Esophagus squamous epithelium (tissue), 5 donors: ENCODE data around the gene CEP112. TPM values are rescaled to one million over a fixed set of nuclear protein-coding genes. Genes with fewer than 3 reads are reported as not detected.
"Not testable (repeated sequence)": the region's sequence is repeated elsewhere in the genome, so short reads cannot be mapped to it uniquely, and the experiment has no call there.

Experiments
- DNase-seq: peaks from one replicate; lab custom pipeline; 2025; lab: John Stamatoyannopoulos, UW
- H3K27ac ChIP-seq, 4 donors: fragments of 200-600 bp; sonication (generic); one replicate each; pipeline ENCODE4 v1.5.1; 2016 to 2019; ENCODE audit warnings: mild to moderate bottlenecking in 1 of 4
- H3K27me3 ChIP-seq, 4 donors: fragments of 200-600 bp; sonication (generic); 1 replicate in 3 of 4; 2 replicates in 1 of 4; pipeline versions ENCODE4 v1.5.1 to v1.6.0; 2017 to 2021; ENCODE audit warnings: antibody characterized with exemption in 1 of 4
- H3K36me3 ChIP-seq, 3 donors: fragments of 200-600 bp; sonication (generic); one replicate each; pipeline ENCODE4 v1.5.1; 2016 to 2019
- H3K4me1 ChIP-seq, 3 donors: fragments of 200-600 bp; sonication (generic); one replicate each; pipeline ENCODE4 v1.5.1; 2017 to 2019
- H3K4me3 ChIP-seq, 4 donors: fragments of 200-600 bp; sonication (generic); 1 replicate in 3 of 4; 2 replicates in 1 of 4; pipeline ENCODE4 v1.5.1; 2016 to 2019; ENCODE audit warnings: mild to moderate bottlenecking in 2 of 4, moderate library complexity in 1 of 4
- H3K9me3 ChIP-seq, 3 donors: fragments of 200-600 bp; sonication (generic); one replicate each; pipeline ENCODE4 v1.5.1; 2016 to 2019
- CTCF ChIP-seq, 6 experiments: fragments of 450-650 bp in 4 of 6; fragments of 200-600 bp in 2 of 6; sonication (generic) in 2 of 6; IDR thresholded peaks; one replicate each; pipeline ENCODE4 v1.5.1; 2016 to 2019; ENCODE audit warnings: antibody characterized with exemption in 6 of 6, mild to moderate bottlenecking in 4 of 6, moderate library complexity in 4 of 6
- POLR2A ChIP-seq, 4 donors: fragments of 450-650 bp; IDR thresholded peaks; one replicate each; pipeline ENCODE4 v1.6.1; 2017; ENCODE audit warnings: antibody characterized with exemption in 4 of 4, mild to moderate bottlenecking in 4 of 4, moderate library complexity in 3 of 4
- WGBS, 2 donors: methylation state at CpG; one replicate each; pipeline ENCODE4 v1.1.5; 2018; 5-methylcytosine and 5-hydroxymethylcytosine counted together
- intact Hi-C: fragments of 100-400 bp; cut with DNase I; formaldehyde crosslinking; loops from one replicate; pipeline ENCODE4 v1.15.0; 2022
- total RNA-seq, 4 donors: library from RNA; depleted of rRNA; stranded (reverse); fragments of >200 nt; gene quantifications; one replicate each; pipeline ENCODE4 v1.1.0, GENCODE V29; 2016
- donor health status: DM: yes; HTN: yes; CAD: no.

CEP112 gene
- total RNA-seq, 4 donors from 2014 or later: 2.5 to 10.9 (median 6.4) TPM

DNA sequence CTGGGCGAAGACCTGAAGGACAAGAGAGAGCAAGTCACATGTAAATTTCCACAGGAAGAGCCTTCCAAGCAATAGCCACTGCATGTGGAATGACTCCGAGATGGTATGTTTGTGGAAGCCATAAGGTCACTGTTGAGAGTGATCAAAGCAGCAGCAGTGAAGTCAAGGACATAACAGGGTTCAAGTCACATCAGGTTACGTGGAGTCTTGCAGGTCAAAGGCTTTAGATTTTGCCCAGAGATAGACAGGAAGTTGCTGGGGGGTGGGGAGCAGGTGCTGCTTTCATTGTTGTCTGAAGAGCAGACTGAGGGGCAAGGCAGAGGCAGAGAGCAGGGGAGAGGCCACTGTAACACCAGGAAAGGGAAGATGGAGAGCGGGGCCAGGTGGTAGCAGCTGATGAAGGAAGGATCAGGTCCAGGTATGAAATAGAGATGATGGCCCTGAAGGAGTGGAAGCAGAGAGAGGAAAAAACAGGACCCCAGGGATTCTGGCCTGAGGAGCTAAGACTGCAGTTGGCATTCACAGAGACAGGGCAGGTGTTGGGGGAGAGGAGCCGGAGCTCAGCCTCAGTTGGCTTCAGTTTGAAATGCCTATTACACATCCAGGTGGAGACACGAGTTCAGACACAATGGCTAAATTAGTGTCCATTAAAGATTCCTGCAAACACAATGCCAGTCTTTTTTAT is 501.2 kb downstream of the CEP112 start:
- Histone ChIP-seq H3K27ac (no peak overlapping the region), H3K27me3 (no peaks in the 10 kb centered on the region), H3K4me1 (no peaks in the 10 kb centered on the region), H3K4me3 (no peak overlapping the region), H3K36me3 (no peaks in the 10 kb centered on the region), H3K9me3 (no peaks in the 10 kb centered on the region)
- TF ChIP-seq CTCF (IDR thresholded peaks at IDR 0.05): no peak
- TF ChIP-seq POLR2A (IDR thresholded peaks at IDR 0.05): no peak
- WGBS, 2 donors: 76 to 78% methylated on average over 6 of the region's 6 CpGs
- no peak for DNase-seq
- intact Hi-C loops: no loop called here

DNA sequence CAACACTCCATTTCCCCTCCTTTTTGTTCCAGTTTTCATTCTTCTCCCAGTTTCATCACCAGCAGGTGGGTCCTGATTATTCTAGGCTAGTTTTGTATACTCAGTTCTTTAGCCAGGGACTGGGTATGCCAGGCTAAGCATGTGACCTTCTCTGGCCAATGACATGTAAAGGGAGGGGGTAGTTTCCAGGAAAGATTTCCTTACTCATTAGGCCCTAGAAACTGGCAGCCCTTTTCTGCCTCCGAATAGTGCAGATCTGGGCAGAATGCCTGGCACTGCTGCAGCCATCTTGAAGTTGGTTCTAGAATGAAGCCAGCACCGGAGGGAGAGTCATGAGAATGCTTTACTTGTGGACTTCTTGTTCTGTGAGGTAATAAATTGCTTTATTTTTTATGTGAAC is 503.6 kb downstream of the CEP112 start:
- TF ChIP-seq POLR2A (IDR thresholded peaks at IDR 0.05): no peak
- TF ChIP-seq CTCF (IDR thresholded peaks at IDR 0.05): no peak
- WGBS, 2 donors: 72 to 94% methylated on average over 2 of the region's 2 CpGs

DNA sequence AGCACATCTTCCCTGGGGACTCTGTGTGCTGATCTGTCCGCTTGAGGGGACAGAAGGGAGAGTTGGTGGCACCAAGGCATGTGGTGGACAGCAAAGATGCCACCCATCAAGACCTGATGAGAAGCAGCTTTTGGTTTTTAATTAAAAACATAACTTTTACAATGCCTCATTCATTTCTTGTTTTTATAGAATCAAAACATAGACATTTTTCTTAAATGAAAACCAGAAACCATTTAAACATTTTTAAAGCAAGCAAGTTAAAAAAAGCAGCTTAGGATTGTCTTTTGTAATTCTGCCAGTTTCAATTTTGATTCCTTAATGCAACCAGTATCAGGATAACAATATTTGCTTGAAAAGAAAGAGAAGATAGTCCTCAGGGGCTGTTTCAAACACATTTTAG is 506.8 kb downstream of the CEP112 start:
- intact Hi-C loops: no loop called here
- WGBS, 2 donors: 67 to 73% methylated on average over 1 of the region's 1 CpG
- TF ChIP-seq POLR2A (IDR thresholded peaks at IDR 0.05) (no peak), CTCF (IDR thresholded peaks at IDR 0.05) (no peak)
- H3K36me3 ChIP-seq: no peaks in the 10 kb centered on the region
- H3K27me3 ChIP-seq: no peaks in the 10 kb centered on the region
- H3K4me3 ChIP-seq: no peak overlapping the region
- H3K4me1 ChIP-seq: no peaks in the 10 kb centered on the region
- no peaks in the 10 kb centered on the region for H3K9me3 ChIP-seq
- DNase-seq: no peak
- no peak overlapping the region for H3K27ac ChIP-seq

More for the DNA sequence above, 503.6 kb downstream of the CEP112 start:
- no peak overlapping the region for H3K27ac ChIP-seq
- no peaks in the 10 kb centered on the region for H3K27me3 ChIP-seq
- H3K4me1 ChIP-seq: no peaks in the 10 kb centered on the region
- H3K36me3 ChIP-seq: no peaks in the 10 kb centered on the region
- intact Hi-C loops: no loop called here
- no peak overlapping the region for H3K4me3 ChIP-seq
- DNase-seq: no peak
- H3K9me3 ChIP-seq: no peaks in the 10 kb centered on the region

DNA sequence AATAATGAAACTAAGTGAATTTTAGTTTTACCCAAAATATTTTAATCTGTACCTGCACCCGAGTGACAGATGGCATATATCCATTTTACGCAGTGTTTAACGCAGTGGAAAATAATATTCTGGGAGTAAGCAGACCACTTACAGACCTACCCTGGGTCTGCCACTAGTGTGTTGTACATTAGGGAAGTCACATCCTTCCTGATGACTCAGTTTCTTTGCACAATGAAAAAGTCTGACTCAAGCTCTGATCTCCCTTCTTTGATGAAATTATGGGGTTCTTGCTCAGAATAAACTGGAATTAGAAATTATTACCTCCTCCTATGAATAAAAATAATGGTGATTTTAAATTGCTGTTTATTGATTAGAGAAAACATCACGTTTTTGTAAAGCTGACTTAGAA is 507.3 kb downstream of the CEP112 start:
- no peaks in the 10 kb centered on the region for H3K36me3 ChIP-seq
- WGBS, 2 donors: 73 to 78% methylated on average over 4 of the region's 4 CpGs
- TF ChIP-seq CTCF (IDR thresholded peaks at IDR 0.05) (no peak), POLR2A (IDR thresholded peaks at IDR 0.05) (no peak)
- no peak for DNase-seq
- no peaks in the 10 kb centered on the region for H3K9me3 ChIP-seq
- H3K4me3 ChIP-seq: no peak overlapping the region
- intact Hi-C loops: no loop called here
- H3K4me1 ChIP-seq: no peaks in the 10 kb centered on the region
- H3K27ac ChIP-seq: no peak overlapping the region
- no peaks in the 10 kb centered on the region for H3K27me3 ChIP-seq

DNA sequence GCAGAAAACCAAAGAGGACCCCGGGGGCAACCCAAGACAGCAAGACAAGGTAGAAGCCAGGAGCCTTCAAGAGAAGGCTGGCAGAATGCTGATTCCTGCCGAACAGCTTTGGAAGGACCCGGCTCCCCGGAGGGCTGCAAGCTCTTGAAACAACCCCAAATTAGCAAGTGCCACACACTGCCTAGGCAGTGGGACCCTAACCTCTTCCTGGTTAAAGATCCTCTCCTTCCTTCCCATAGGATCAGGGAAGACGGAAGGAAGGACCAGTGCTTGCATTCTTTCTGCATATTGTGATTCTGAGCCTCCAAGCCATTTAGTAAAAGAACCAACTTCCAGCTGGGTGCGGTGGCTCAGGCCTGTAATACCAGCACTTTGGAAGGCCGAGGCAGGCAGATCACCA is 508.5 kb downstream of the CEP112 start:
- no peak overlapping the region for H3K4me3 ChIP-seq
- no peaks in the 10 kb centered on the region for H3K27me3 ChIP-seq
- DNase-seq: no peak
- intact Hi-C loops: no loop called here
- no peak overlapping the region for H3K27ac ChIP-seq
- H3K4me1 ChIP-seq: peaks cover 0 to 4% (median 0%) of the 10 kb centered on the region in 3 donors
- TF ChIP-seq POLR2A (IDR thresholded peaks at IDR 0.05): no peak
- TF ChIP-seq CTCF (IDR thresholded peaks at IDR 0.05): no peak
- no peaks in the 10 kb centered on the region for H3K9me3 ChIP-seq
- WGBS, 2 donors: 72 to 89% methylated on average over 4 to 7 of the region's 7 CpGs
- no peaks in the 10 kb centered on the region for H3K36me3 ChIP-seq

DNA sequence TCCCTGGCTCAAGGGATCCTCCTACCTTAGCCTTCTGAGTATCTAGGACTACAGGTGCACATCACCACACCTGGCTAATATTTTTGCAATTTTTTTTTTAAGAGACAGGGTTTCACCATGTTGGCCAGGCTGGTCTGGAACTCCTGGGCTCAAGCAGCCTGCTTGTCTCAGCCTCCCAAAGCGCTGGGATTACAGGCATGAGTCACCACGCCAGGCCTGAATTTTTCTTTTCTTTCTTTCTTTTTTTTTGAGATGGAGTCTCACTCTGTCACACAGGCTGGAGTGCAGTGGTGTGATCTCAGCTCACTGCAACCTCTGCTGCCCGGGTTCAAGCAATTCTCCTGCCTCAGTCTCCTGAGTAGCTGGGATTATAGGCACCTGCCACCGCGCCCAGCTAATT is 510.2 kb downstream of the CEP112 start:
- intact Hi-C loops, H3K27me3 ChIP-seq, DNase-seq, H3K27ac ChIP-seq, H3K4me3 ChIP-seq, H3K36me3 ChIP-seq, H3K9me3 ChIP-seq: not testable (repeated sequence)
- 60 to 61% methylated on average over 5 of the region's 5 CpGs for WGBS, 2 donors
- H3K4me1 ChIP-seq: peaks cover 0 to 12% (median 0%) of the 10 kb centered on the region in 3 donors
